ENCODE measurements around the gene TRAF3. TPM values are rescaled to one million over a fixed set of nuclear protein-coding genes. Genes with fewer than 3 reads are reported as not detected.

Gene TRAF3
- total RNA-seq, 1 donor from 2014 or later, result 26.3 TPM

- no peak for DNase-seq (ENCODE audit: low spot score, unreplicated experiment)
- no peaks in the 10 kb centered on the region for H3K4me1 Mint-ChIP-seq (ENCODE audit: low read depth)
- H3K27ac Mint-ChIP-seq, result no peak overlapping the region
- no peaks in the 10 kb centered on the region for H3K27me3 Mint-ChIP-seq
- peaks cover 35% of the 10 kb centered on the region for H3K36me3 Mint-ChIP-seq (ENCODE audit: insufficient read depth)
- no peak overlapping the region for H3K4me3 Mint-ChIP-seq (ENCODE audit: low read depth)
- no peaks in the 10 kb centered on the region for H3K9me3 Mint-ChIP-seq (ENCODE audit: low read depth)
- TF ChIP-seq, protein P1, sequence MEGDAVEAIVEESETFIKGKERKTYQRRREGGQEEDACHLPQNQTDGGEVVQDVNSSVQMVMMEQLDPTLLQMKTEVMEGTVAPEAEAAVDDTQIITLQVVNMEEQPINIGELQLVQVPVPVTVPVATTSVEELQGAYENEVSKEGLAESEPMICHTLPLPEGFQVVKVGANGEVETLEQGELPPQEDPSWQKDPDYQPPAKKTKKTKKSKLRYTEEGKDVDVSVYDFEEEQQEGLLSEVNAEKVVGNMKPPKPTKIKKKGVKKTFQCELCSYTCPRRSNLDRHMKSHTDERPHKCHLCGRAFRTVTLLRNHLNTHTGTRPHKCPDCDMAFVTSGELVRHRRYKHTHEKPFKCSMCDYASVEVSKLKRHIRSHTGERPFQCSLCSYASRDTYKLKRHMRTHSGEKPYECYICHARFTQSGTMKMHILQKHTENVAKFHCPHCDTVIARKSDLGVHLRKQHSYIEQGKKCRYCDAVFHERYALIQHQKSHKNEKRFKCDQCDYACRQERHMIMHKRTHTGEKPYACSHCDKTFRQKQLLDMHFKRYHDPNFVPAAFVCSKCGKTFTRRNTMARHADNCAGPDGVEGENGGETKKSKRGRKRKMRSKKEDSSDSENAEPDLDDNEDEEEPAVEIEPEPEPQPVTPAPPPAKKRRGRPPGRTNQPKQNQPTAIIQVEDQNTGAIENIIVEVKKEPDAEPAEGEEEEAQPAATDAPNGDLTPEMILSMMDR (IDR thresholded peaks at IDR 0.05; ENCODE audit: unreplicated experiment), result no peak
Measured at GRCh38 chr14:102955636-102956408, 178.6 kb downstream of the TRAF3 start.

DNA sequence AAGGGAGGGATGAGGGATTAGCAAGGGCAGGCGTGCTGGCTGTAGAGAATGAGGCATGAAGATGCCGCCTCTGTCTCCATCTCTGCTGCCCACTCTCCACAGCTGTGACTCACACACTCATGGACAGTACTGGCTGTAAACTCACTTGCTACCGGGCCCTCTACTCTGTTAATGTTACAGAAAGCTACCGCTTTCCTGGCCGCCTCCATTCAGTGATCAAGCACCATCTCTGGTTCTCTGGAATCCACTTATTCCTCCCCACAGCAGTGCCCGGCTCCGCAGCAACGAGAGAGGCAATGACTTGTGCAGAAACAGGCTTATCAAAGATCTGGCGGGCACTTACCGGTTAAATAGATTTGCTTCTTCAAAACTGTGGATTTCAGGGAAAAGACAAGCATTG is 180.0 kb downstream of the TRAF3 start:
- H3K4me1 Mint-ChIP-seq (ENCODE audit: low read depth), result no peaks in the 10 kb centered on the region
- TF ChIP-seq, protein P1 (IDR thresholded peaks at IDR 0.05; ENCODE audit: unreplicated experiment), result no peak
- no peak overlapping the region for H3K27ac Mint-ChIP-seq
- DNase-seq (ENCODE audit: low spot score, unreplicated experiment), result no peak
- peaks cover 34% of the 10 kb centered on the region for H3K36me3 Mint-ChIP-seq (ENCODE audit: insufficient read depth)
- no peak overlapping the region for H3K4me3 Mint-ChIP-seq (ENCODE audit: low read depth)
- H3K9me3 Mint-ChIP-seq (ENCODE audit: low read depth), result no peaks in the 10 kb centered on the region
- no peaks in the 10 kb centered on the region for H3K27me3 Mint-ChIP-seq

DNA sequence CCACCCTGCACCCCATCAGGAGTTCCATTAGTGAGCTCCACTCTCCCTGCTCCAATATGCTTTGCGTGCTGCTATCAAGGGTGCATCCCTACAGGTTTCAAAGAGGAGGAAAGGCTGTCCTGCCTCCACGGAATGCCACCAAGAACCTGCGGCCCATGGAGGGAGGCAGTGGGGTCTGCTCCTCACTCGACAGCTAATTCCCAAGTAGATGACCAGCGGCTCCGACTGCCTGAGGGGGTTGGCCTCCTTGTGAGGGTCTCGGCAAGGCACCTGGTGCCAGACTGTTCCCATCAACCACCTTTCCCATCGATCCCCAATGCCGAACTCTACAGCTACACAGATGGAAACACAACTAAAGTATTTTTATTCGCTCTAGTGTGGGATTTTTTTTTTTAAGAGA is 181.2 kb downstream of the TRAF3 start:
- Mint-ChIP-seq H3K4me3 (ENCODE audit: low read depth) (no peak overlapping the region), H3K9me3 (ENCODE audit: low read depth) (no peaks in the 10 kb centered on the region), H3K4me1 (ENCODE audit: low read depth) (no peaks in the 10 kb centered on the region), H3K36me3 (ENCODE audit: insufficient read depth) (peaks cover 36% of the 10 kb centered on the region), H3K27ac (no peak overlapping the region), H3K27me3 (no peaks in the 10 kb centered on the region)
- no peak for DNase-seq (ENCODE audit: low spot score, unreplicated experiment)
- TF ChIP-seq, protein P1 (IDR thresholded peaks at IDR 0.05; ENCODE audit: unreplicated experiment), result no peak

Other genes with a start within 250 kb of the TRAF3 start
- gene RCOR1, start 184.8 kb upstream of the TRAF3 start, total RNA-seq, result 36.4 and 41.9 TPM in 2 replicates
- gene AMN, start 145.2 kb downstream of the TRAF3 start, total RNA-seq, result 2.5 and 3.0 TPM in 2 replicates